Adrenal gland (tissue), 5 donors: ENCODE results near the gene SFTPB.

Source experiments
- POLR2A ChIP-seq, 2 donors: fragments of 450-650 bp; IDR thresholded peaks; one replicate each; pipeline ENCODE4 v1.6.1; 2017; ENCODE audit warnings: antibody characterized with exemption in 2 of 2, mild to moderate bottlenecking in 2 of 2, moderate library complexity in 1 of 2
- TF ChIP-seq, protein P1 (sequence below), 6 experiments: fragments of 450-650 bp in 4 of 6; fragments of 200-600 bp in 2 of 6; sonication (generic) in 1 of 6; IDR thresholded peaks; 1 replicate in 5 of 6; 2 replicates in 1 of 6; pipeline versions ENCODE4 v1.5.1 to v1.8.0; 2016 to 2021; ENCODE audit warnings: antibody characterized with exemption in 6 of 6, mild to moderate bottlenecking in 2 of 6, moderate library complexity in 1 of 6
- donor health status: DM: no; HTN: no; CAD: no.

GRCh38 chr2:85680707-85681371 lies 12.8 kb upstream of the SFTPB start:
- TF ChIP-seq, protein P1, sequence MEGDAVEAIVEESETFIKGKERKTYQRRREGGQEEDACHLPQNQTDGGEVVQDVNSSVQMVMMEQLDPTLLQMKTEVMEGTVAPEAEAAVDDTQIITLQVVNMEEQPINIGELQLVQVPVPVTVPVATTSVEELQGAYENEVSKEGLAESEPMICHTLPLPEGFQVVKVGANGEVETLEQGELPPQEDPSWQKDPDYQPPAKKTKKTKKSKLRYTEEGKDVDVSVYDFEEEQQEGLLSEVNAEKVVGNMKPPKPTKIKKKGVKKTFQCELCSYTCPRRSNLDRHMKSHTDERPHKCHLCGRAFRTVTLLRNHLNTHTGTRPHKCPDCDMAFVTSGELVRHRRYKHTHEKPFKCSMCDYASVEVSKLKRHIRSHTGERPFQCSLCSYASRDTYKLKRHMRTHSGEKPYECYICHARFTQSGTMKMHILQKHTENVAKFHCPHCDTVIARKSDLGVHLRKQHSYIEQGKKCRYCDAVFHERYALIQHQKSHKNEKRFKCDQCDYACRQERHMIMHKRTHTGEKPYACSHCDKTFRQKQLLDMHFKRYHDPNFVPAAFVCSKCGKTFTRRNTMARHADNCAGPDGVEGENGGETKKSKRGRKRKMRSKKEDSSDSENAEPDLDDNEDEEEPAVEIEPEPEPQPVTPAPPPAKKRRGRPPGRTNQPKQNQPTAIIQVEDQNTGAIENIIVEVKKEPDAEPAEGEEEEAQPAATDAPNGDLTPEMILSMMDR (IDR thresholded peaks at IDR 0.05): no peak
- no peak for TF ChIP-seq POLR2A (IDR thresholded peaks at IDR 0.05)
